Medulla oblongata (tissue), 1 donor: ENCODE data around the gene LEMD1.
"Not testable (repeated sequence)": the region's sequence is repeated elsewhere in the genome, so short reads cannot be mapped to it uniquely, and the experiment has no call there.

Source experiments
- DNase-seq: peaks from one replicate; pipeline ENCODE4 v3.0.0-alpha.2; 2015; ENCODE audit errors: extremely low spot score

LEMD1 gene

DNA sequence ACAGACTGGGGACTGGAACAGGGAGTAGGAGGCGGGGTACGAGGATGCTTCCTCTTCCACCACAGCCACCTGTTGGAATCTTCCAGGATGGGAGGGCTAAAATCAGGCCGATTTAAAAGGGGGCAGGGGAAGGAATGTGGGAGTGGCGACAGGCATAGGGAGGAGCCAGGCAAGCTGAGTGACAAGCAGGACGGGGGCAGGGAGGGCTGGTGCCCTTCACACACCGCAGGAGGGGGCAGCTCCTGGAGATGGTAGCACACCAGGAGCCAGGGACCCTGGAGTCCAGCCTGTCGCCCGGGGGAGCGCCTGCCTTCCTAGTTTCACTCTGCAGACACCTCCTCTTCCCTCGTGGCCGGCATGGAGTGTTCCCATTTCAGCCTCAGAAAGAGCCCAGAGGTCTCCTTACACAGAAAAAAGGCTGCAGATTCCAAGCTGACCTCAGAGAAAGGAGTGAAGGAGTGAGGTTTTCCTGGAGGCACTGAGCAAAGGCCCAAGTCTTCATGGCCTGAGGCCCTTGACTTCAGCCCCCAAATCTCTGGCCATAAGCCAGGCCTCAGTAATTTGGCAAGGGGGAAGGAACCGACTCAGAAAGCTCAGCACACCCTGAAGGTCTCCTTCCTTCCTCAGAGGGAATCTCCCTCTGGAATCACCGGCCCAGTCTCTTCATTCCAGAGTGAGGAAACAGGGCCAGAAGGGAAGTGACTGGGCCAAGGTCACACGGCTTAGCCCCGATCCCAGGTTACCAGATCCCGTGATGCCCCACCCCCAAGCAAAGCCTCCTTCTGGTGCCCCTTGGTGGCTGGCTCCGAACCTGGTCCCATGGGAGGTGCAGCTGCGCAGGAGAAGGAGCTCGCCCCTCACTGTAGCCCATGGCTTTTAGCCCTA, 25.8 kb upstream of the LEMD1 start:
- no peak for DNase-seq

GRCh38 chr1:205446828-205447227, 25.0 kb upstream of the LEMD1 start:
- DNase-seq: no peak

DNA sequence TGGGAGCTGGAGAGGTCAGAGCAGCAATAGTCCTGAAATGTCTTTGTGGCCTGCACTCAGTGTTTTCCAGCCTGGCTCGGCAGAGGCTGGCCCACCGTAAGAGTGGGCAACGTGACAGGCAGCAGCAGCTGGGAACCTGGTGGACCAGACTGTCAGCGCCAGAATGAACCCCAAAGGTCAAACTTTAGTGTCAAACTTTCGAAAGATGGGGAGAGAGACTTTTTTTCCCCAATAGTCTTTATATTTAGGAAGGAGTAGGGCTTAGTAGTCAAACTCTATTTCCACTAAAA, 23.7 kb upstream of the LEMD1 start:
- no peak for DNase-seq

DNA sequence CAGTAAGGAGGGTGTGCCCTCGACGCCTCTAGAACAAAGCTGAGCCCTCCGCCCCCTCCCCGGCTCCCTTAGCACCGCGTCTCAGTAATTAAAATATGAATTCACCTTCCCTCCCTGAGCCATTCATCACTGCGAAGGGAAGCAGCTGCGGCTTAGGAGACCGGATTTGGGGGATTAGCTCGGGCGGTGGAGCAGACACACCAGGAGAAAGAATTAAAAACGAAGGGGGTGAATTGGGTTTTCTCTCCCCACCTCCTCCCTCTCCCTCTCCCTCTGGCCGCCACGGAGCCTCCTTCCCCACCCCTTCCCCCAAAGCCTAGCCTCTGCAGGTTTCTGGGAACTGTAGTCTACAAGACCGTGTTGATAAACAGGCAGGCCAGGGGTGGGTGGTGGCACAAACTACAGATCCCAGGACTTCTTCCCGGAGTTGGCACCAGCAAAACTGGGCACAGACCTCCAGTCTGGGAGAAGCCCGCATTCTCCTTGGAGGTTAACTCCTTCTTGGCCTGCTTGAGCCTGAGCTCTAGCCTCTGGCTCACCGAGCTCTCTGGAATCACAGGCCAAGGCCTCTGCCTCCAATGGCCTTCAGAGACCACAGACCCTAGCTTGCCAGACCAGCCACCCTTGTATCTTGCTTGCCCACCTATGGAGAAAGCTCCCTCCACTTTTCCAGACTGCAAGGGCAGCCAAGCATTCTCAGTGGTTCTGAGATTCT, 23.2 kb upstream of the LEMD1 start:
- DNase-seq: peak; percentile 87

- DNase-seq: no peak
Measured at GRCh38 chr1:205444300-205444930, 22.6 kb upstream of the LEMD1 start.

GRCh38 chr1:205443585-205444299, 21.9 kb upstream of the LEMD1 start:
- DNase-seq: no peak

DNA sequence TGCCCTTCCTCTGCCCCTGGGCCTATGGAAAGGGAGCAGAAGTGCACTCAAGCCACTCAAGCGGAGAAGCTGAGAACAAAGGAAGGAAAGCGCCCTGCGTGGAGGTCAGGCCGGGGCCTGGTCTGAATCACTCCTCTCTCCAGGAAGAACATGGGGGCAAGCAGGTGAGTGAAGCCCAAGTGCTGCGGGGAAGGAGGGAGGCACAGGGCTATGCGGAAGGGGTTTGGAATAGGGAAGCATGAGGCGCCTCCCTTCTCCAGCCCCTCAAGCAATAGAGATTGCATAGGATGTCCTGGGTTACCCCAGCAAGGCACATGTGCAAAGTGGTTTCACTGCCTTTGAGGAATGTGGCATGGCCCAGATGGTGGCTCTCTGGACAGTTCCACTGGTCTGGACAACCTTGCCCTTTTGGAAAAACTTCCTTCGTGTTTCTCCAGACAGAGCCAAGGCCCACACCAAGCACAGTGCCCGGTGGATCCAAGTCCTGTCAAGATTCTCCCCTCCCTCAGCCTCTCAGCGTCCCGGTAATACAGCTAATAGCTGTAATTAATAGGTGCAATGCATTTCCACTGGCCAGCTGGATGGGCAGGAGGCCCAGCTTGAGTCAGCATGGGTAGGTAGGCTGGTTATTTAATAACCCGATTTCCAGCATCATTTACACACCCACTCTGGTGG, 20.3 kb upstream of the LEMD1 start:
- DNase-seq: no peak

- DNase-seq: no peak
Measured at GRCh38 chr1:205441716-205442050, 19.8 kb upstream of the LEMD1 start.

DNA sequence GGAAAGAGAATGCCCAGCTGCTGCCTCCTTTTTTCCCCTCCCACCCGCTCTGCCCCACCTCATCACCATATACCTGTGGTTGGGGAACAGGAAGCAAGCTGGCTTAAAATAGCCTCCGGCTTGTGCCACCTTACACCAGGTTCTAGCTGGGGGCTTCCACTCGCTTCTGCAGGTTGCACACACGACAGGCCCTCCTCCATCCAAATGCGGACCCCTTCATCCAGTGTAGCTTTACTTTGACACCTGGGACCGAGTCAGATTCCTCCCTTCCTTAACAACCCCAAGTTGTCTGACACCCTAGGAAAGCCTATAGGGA, 19.4 kb upstream of the LEMD1 start:
- no peak for DNase-seq

DNA sequence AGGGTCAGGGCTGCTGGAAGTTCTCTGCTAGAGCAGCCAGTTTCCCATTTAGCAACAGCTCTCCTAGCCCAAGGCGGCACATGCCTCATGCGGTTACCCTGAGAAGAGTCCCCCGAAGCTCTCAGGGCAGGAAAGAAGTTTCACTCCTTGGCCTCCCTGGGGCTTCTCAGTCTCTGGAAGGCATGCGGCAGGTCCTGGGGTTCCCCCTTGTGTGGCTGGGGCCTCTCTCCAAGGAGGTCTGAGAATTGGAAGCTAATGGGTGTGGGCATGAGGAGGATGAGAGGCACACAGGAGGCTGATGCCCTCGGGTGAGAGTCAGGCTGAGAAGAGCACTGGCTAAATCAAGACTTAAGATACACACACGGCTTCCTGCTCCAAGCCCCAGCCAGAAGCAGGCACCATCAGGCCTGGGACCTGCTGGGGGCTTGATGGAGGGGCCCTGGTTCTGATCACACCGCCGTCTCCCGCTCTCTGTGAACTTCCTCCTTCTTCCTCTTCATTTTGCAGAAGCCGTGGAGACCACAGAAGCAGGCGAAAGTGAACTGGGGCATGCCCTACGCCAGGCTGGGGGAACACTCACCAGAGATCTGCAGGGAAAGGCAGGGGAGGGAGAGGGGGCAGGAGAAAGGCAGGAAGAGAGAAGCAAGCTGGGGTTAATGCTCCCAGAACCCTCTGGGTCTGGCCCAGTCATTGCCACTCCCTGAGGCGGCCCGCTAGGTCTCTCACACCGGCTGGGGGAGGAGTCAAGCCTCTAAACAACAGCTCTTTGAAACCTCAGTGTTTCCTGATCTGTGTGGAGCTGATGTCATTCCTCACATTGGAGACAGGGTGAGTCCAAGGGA, 18.8 kb upstream of the LEMD1 start:
- peak; percentile 75 for DNase-seq

DNA sequence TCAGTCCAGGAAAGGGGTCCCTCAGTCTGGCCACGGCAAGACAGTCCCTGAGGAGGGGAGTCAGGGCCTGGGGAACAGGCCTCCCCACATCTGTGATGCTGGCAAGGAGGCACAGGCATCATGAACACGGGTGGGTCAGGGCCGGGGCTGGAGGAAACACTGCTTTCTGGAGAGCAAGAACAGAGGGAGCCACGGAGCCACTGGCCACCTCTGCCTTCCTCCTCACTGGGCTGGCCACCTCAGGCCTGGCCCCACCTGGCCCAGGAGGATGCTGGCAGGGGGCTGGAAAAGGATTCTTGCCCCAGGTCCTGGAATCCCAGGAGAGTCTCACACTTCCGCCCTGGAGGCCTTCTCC, 18.2 kb upstream of the LEMD1 start:
- no peak for DNase-seq

GRCh38 chr1:205438213-205439158, 16.6 kb upstream of the LEMD1 start:
- DNase-seq: peak; percentile 87

DNA sequence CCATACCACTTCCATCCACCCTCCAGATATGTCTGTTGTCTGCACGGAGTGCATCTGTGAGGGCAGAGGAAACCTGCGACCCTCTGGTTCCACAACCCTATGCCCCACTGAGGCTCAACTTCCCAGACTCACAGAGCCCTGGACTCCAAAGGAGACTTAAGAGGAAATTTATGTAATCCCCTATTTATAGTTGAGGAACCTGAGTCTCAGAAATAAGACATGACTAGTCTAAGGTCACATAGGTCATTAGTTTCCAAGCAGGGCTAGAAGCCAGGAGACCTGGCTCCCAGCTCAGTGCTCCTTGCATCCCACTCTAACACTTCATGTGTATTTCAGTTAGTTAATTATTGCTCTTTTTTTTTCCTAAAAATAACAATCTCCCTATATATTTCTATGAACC, 15.7 kb upstream of the LEMD1 start:
- DNase-seq: no peak

- DNase-seq: no peak
Measured at GRCh38 chr1:205436776-205437410, 15.0 kb upstream of the LEMD1 start.

- peak; percentile 34 for DNase-seq
Measured at GRCh38 chr1:205435578-205436573, 14.0 kb upstream of the LEMD1 start.

DNA sequence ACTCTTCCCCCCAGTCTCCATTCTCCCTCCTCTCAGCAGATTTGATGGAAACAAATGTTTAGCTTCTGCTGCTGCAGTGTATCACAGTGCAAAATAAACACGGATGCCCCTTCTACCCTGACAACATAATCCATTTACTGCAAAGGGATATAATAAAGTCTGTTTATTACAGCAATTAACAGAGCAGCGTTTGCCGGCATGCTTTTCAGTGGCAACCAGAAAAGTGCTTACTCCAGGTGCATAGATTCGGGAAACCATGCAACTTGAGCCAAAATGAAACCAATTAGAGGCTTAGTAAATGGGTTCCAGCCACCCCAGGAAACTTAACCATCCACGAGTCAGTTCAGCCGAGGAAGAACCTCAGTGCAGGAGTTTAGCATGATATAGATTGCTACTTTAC, 12.9 kb upstream of the LEMD1 start:
- DNase-seq: no peak

DNA sequence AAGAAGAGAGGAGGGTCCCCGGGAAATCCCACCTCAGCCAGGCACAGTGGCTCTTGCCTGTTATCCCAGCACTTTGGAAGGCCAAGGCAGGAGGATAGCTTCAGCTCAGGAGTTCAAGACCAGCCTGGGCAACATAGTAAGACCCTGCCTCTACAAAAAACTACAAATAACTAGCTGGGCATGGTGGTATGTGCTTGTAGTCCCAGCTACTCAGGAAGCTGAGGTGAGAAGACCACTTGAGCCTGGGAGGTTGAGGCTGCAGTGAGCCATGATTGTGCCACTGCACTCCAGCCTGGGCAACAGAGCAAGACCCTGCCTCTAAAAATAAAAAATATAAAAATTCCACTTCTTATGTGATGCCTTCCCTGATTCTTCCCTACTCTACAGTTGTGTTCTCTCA, 10.8 kb upstream of the LEMD1 start:
- not testable (repeated sequence) for DNase-seq

GRCh38 chr1:205432116-205432515, 10.3 kb upstream of the LEMD1 start:
- DNase-seq: no peak
